HUES64 (cell line): ENCODE measurements around the gene CFHR5.
A peak's percentile ranks its signal among the peaks of the same experiment; 100 is the strongest.
"Not testable (repeated sequence)": the region's sequence is repeated elsewhere in the genome, so short reads cannot be mapped to it uniquely, and the experiment has no call there.

Source experiments
- H3K27ac ChIP-seq: 2 replicates; pipeline ENCODE4 v1.7.0; 2013; ENCODE audit warnings: low read depth, low read length, inconsistent platforms
- H3K27me3 ChIP-seq: 2 replicates; pipeline ENCODE4 v1.6.1; 2013; ENCODE audit warnings: mild to moderate bottlenecking, low read length; ENCODE audit not compliant: insufficient read depth
- H3K36me3 ChIP-seq: 2 replicates; pipeline ENCODE4 v1.6.1; 2013; ENCODE audit warnings: mild to moderate bottlenecking, low read length; ENCODE audit not compliant: insufficient read depth
- H3K4me1 ChIP-seq: 2 replicates; pipeline ENCODE4 v1.6.1; 2013; ENCODE audit warnings: mild to moderate bottlenecking, low read length, moderate library complexity; ENCODE audit not compliant: insufficient read depth
- H3K4me3 ChIP-seq: 2 replicates; pipeline ENCODE4 v1.5.1; 2013; ENCODE audit warnings: mild to moderate bottlenecking, low read length, moderate library complexity
- H3K9ac ChIP-seq: 2 replicates; pipeline ENCODE4 v1.6.1; 2013; ENCODE audit warnings: mild to moderate bottlenecking, low read depth, low read length
- H3K9me3 ChIP-seq: 2 replicates; pipeline ENCODE4 v1.6.1; 2013; ENCODE audit warnings: low read depth, low read length; ENCODE audit not compliant: insufficient read depth
- WGBS: fragments of 150-250, 120-280 bp; methylation state at CpG from one replicate; pipeline ENCODE4 v1.1.7; 2013; ENCODE audit warnings: missing lambda C conversion rate; 5-methylcytosine and 5-hydroxymethylcytosine counted together

CFHR5 gene

GRCh38 chr1:196980859-196981258 is 3.5 kb downstream of the CFHR5 start:
- H3K9ac ChIP-seq = no peak overlapping the region
- no peaks in the 10 kb centered on the region for H3K27me3 ChIP-seq
- H3K4me3 ChIP-seq = no peak overlapping the region
- H3K36me3 ChIP-seq = no peaks in the 10 kb centered on the region
- no peaks in the 10 kb centered on the region for H3K9me3 ChIP-seq
- WGBS = no CpG with 5 or more reads among the region's 1 CpG
- H3K4me1 ChIP-seq = no peaks in the 10 kb centered on the region
- H3K27ac ChIP-seq = no peak overlapping the region

GRCh38 chr1:196982247-196982646 is 4.9 kb downstream of the CFHR5 start:
- H3K27me3 ChIP-seq, H3K36me3 ChIP-seq, H3K9me3 ChIP-seq, H3K4me3 ChIP-seq, H3K27ac ChIP-seq, H3K4me1 ChIP-seq, H3K9ac ChIP-seq: not testable (repeated sequence)
- WGBS = 94% methylated on average over 7 of the region's 7 CpGs

- H3K9me3 ChIP-seq, H3K9ac ChIP-seq, H3K27me3 ChIP-seq, H3K4me1 ChIP-seq, H3K36me3 ChIP-seq: not testable (repeated sequence)
- H3K4me3 ChIP-seq = peak overlapping the region; percentile 21; the same call in 1 of the 2 replicates
- peak overlapping the region; percentile 47 for H3K27ac ChIP-seq
- 52% methylated on average over 11 of the region's 11 CpGs for WGBS
Observed at GRCh38 chr1:196991919-196992651, 14.7 kb downstream of the CFHR5 start.

- Histone ChIP-seq H3K9me3 (no peaks in the 10 kb centered on the region), H3K4me3 (no peak overlapping the region), H3K27me3 (no peaks in the 10 kb centered on the region), H3K27ac (no peak overlapping the region), H3K9ac (no peak overlapping the region), H3K36me3 (no peaks in the 10 kb centered on the region), H3K4me1 (peaks cover 5% of the 10 kb centered on the region; the same call in 1 of the 2 replicates)
- WGBS = 95% methylated on average over 1 of the region's 2 CpGs
Observed at GRCh38 chr1:196993916-196994315, 16.6 kb downstream of the CFHR5 start.

GRCh38 chr1:196997423-196997822 is 20.1 kb downstream of the CFHR5 start:
- Histone ChIP-seq H3K36me3 (no peaks in the 10 kb centered on the region), H3K9ac (no peak overlapping the region), H3K4me3 (no peak overlapping the region), H3K4me1 (0 out of 2 replicates have a peak, but pooled peaks cover under 1% of the 10 kb centered on the region), H3K27me3 (no peaks in the 10 kb centered on the region), H3K27ac (no peak overlapping the region), H3K9me3 (no peaks in the 10 kb centered on the region)
- WGBS = 100% methylated on average over 1 of the region's 1 CpG

- Histone ChIP-seq H3K9me3 (no peaks in the 10 kb centered on the region), H3K27ac (no peak overlapping the region), H3K36me3 (no peaks in the 10 kb centered on the region), H3K27me3 (no peaks in the 10 kb centered on the region), H3K4me1 (no peaks in the 10 kb centered on the region), H3K9ac (no peak overlapping the region), H3K4me3 (no peak overlapping the region)
- 90% methylated on average over 2 of the region's 2 CpGs for WGBS
Observed at GRCh38 chr1:197001828-197002227, 24.5 kb downstream of the CFHR5 start.

GRCh38 chr1:197003132-197003531 is 25.8 kb downstream of the CFHR5 start:
- H3K36me3 ChIP-seq = no peaks in the 10 kb centered on the region
- H3K9me3 ChIP-seq = no peaks in the 10 kb centered on the region
- H3K4me1 ChIP-seq = no peaks in the 10 kb centered on the region
- H3K9ac ChIP-seq = no peak overlapping the region
- no peak overlapping the region for H3K27ac ChIP-seq
- no peaks in the 10 kb centered on the region for H3K27me3 ChIP-seq
- WGBS = 92% methylated on average over 2 of the region's 2 CpGs
- H3K4me3 ChIP-seq = no peak overlapping the region

- Histone ChIP-seq H3K36me3 (no peaks in the 10 kb centered on the region), H3K4me3 (no peak overlapping the region), H3K27ac (no peak overlapping the region), H3K4me1 (no peaks in the 10 kb centered on the region), H3K9ac (no peak overlapping the region), H3K27me3 (no peaks in the 10 kb centered on the region), H3K9me3 (peaks cover 9% of the 10 kb centered on the region)
- WGBS = 92% methylated on average over 6 of the region's 6 CpGs
Observed at GRCh38 chr1:197008861-197009260, 31.5 kb downstream of the CFHR5 start.

- H3K36me3 ChIP-seq = no peaks in the 10 kb centered on the region
- H3K4me1 ChIP-seq = no peaks in the 10 kb centered on the region
- no peaks in the 10 kb centered on the region for H3K27me3 ChIP-seq
- H3K9me3 ChIP-seq = peaks cover 9% of the 10 kb centered on the region
- H3K4me3 ChIP-seq = no peak overlapping the region
- no peak overlapping the region for H3K9ac ChIP-seq
- no peak overlapping the region for H3K27ac ChIP-seq
- 100% methylated on average over 1 of the region's 1 CpG for WGBS
Observed at GRCh38 chr1:197011614-197012013, 34.3 kb downstream of the CFHR5 start.

- Histone ChIP-seq H3K27me3 (no peaks in the 10 kb centered on the region), H3K36me3 (no peaks in the 10 kb centered on the region), H3K27ac (no peak overlapping the region), H3K4me1 (no peaks in the 10 kb centered on the region), H3K9me3 (peaks cover 9% of the 10 kb centered on the region), H3K9ac (no peak overlapping the region), H3K4me3 (no peak overlapping the region)
- 95% methylated on average over 3 of the region's 3 CpGs for WGBS
Observed at GRCh38 chr1:197013234-197013633, 35.9 kb downstream of the CFHR5 start.

GRCh38 chr1:197016751-197017150 is 39.4 kb downstream of the CFHR5 start:
- no peaks in the 10 kb centered on the region for H3K4me1 ChIP-seq
- H3K27me3 ChIP-seq = no peaks in the 10 kb centered on the region
- H3K4me3 ChIP-seq = no peak overlapping the region
- H3K27ac ChIP-seq = no peak overlapping the region
- H3K9ac ChIP-seq = no peak overlapping the region
- no peaks in the 10 kb centered on the region for H3K36me3 ChIP-seq
- WGBS = 94% methylated on average over 1 of the region's 1 CpG
- H3K9me3 ChIP-seq = peaks cover 2% of the 10 kb centered on the region
